Measurements from ENCODE around the gene FNDC8.

FNDC8 gene

DNA sequence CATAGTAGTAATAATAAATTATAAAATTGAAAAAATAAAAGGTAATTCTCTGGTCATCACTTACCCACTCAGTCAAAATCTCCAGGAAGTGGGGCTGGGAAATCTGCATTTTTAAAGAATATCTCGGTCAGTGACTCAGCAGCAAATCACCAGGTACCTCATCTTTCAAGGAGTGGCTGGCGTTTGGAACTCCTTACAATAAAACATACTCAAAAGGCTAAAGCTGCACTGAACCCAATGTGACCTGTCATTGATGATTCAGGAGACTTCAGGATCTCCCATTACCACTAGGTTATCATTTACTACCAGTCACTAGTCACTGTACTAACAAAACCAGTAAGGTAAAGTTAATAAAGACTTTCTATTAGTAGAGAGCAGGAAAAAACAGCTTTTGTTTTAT lies 36.4 kb upstream of the FNDC8 start:
- H3K27me3 ChIP-seq = no peaks in the 10 kb centered on the region
- peaks cover 33 to 43% of the 10 kb centered on the region in 2 experiments for H3K4me1 ChIP-seq (ENCODE audit: control insufficient read depth in 1 of 2, insufficient read depth in 1 of 2, low read depth in 1 of 2, low read length in 1 of 2)
- no peak overlapping the region for H3K4me3 ChIP-seq (ENCODE audit: low read depth in 1 of 2, low read length in 1 of 2)
- H3K9me3 ChIP-seq = no peaks in the 10 kb centered on the region
- no peaks in the 10 kb centered on the region for H3K36me3 ChIP-seq
- H3K27ac ChIP-seq = no peak overlapping the region
- no peak for TF ChIP-seq CTCF (IDR thresholded peaks at IDR 0.05)

DNA sequence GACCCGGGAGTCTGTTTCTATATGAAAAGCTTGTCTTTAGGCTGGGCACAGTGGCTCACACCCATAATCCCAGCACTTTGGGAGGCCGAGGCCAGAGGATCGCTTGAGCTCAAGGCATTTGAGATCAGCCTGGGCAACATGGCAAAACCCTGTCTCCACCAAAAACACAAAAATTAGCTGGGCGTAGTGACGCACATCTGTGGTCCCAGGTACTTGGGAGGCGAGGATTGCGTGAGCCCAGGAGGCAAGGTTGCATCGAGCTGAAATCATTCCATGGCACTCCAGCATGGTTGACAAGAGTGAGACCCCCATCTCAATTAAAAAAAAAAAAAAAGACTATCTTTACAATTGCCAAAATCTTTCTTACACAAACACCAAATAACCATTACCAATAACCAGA lies 35.3 kb upstream of the FNDC8 start:
- H3K9me3 ChIP-seq = no peaks in the 10 kb centered on the region
- peaks cover 37 to 47% of the 10 kb centered on the region in 2 experiments for H3K4me1 ChIP-seq (ENCODE audit: control insufficient read depth in 1 of 2, insufficient read depth in 1 of 2, low read depth in 1 of 2, low read length in 1 of 2)
- no peaks in the 10 kb centered on the region for H3K36me3 ChIP-seq
- no peak overlapping the region for H3K4me3 ChIP-seq (ENCODE audit: low read depth in 1 of 2, low read length in 1 of 2)
- H3K27ac ChIP-seq = no peak overlapping the region
- no peak for TF ChIP-seq CTCF (IDR thresholded peaks at IDR 0.05)
- H3K27me3 ChIP-seq = no peaks in the 10 kb centered on the region

GRCh38 chr17:35086931-35087573 lies 34.4 kb upstream of the FNDC8 start:
- Histone ChIP-seq H3K4me3 (ENCODE audit: low read depth in 1 of 2, low read length in 1 of 2) (no peak overlapping the region), H3K9me3 (no peaks in the 10 kb centered on the region), H3K4me1 (ENCODE audit: control insufficient read depth in 1 of 2, insufficient read depth in 1 of 2, low read depth in 1 of 2, low read length in 1 of 2) (peaks cover 38 to 49% of the 10 kb centered on the region in 2 experiments), H3K36me3 (no peaks in the 10 kb centered on the region), H3K27me3 (no peaks in the 10 kb centered on the region), H3K27ac (peak overlapping the region; percentile 95)
- TF ChIP-seq CTCF (IDR thresholded peaks at IDR 0.05) = no peak

GRCh38 chr17:35087731-35088355 lies 33.6 kb upstream of the FNDC8 start:
- H3K27me3 ChIP-seq = no peaks in the 10 kb centered on the region
- TF ChIP-seq CTCF (IDR thresholded peaks at IDR 0.05) = no peak
- H3K27ac ChIP-seq = peak overlapping the region; percentile 95
- H3K9me3 ChIP-seq = no peaks in the 10 kb centered on the region
- H3K36me3 ChIP-seq = no peaks in the 10 kb centered on the region
- peak overlapping the region; percentile 70 to 99 for H3K4me3 ChIP-seq (ENCODE audit: low read depth in 1 of 2, low read length in 1 of 2)
- H3K4me1 ChIP-seq (ENCODE audit: control insufficient read depth in 1 of 2, insufficient read depth in 1 of 2, low read depth in 1 of 2, low read length in 1 of 2) = peaks cover 38 to 49% of the 10 kb centered on the region in 2 experiments

DNA sequence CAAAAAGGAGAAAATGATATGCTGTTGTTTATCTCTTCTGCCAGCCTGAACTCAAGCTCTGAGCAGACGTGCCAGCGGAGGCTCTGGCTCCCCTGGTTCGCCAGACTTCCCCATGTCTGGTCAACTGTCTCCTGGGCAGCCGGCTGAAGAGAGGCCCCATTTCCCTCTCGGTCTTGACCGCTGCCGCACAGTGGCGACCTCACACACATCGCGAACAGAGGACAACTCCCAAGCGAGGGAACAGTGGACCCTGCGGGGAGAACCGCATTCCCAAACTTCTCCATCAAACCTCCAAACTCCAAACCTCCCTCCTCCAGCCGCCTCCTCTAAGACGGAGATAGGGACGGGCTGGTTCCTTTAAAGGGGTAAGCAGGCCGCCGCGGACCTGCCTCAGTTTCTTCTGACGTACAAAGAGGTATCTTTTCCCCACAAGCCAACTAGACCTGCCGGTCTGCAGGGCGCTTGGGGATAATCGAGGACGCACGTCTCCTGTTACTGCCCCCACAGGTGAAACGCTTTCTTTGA lies 33.0 kb upstream of the FNDC8 start:
- peaks cover 38 to 49% of the 10 kb centered on the region in 2 experiments for H3K4me1 ChIP-seq (ENCODE audit: control insufficient read depth in 1 of 2, insufficient read depth in 1 of 2, low read depth in 1 of 2, low read length in 1 of 2)
- no peak for TF ChIP-seq CTCF (IDR thresholded peaks at IDR 0.05)
- no peaks in the 10 kb centered on the region for H3K27me3 ChIP-seq

More for the DNA sequence above, 33.0 kb upstream of the FNDC8 start:
- H3K27ac ChIP-seq = peak overlapping the region; percentile 95
- no peaks in the 10 kb centered on the region for H3K36me3 ChIP-seq
- no peaks in the 10 kb centered on the region for H3K9me3 ChIP-seq
- peak overlapping the region; percentile 70 to 99 for H3K4me3 ChIP-seq (ENCODE audit: low read depth in 1 of 2, low read length in 1 of 2)
